Measurements from ENCODE around the gene UTP15. TPM values are rescaled to one million over a fixed set of nuclear protein-coding genes. Genes with fewer than 3 reads are reported as not detected.

The UTP15 gene
- total and polyA plus RNA-seq, 10 donors, result 4.5 to 37.0 (median 16.3) TPM

DNA sequence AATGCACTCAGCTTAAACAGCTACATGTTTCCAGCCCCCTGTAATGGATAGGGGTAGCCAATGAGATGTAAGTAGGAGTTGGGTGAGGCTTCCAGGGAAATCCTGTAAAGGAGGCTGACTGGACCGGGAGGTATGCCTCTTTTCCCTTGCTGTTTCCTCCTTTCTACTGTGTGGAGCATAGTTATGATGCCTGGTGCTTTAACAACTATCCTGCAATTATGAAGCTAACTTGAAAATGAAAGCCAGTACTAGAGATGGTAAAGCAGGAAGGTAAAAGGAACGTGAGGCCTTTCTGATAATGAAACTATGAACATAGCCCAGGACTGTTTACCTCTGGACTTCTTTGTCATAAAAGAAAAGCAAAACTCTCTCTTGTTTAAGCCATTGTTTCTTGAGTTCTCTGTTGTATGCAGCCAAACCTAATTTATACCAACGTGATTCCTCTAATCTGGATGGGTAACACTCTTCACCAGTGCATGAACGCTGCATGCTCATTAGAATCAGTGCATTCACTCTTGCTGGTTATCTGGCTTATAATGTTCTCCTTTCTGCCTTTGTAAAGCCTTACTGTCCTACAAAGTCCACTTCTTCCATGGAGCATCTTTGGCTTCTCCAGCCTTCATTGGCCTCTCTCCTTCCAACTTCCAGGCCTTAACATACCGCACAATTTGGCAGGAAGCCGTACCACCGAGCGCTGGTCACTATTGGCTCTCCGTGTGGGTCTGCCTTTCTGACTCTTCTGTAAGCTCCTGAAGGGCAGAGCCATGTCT lies 52.2 kb downstream of the UTP15 start:
- whole genome bisulfite sequencing, 5 donors, result 62 to 77% (median 75%) methylated on average over 9 of the region's 9 CpGs
- intact Hi-C loops (cut with DNase I; ENCODE audit: low total_unique reads), result no loop called here
- H3K4me3 ChIP-seq, result no peak overlapping the region
- H3K4me1 ChIP-seq, result no peaks in the 10 kb centered on the region
- DNase-seq, result no peak
- TF ChIP-seq, protein P1, sequence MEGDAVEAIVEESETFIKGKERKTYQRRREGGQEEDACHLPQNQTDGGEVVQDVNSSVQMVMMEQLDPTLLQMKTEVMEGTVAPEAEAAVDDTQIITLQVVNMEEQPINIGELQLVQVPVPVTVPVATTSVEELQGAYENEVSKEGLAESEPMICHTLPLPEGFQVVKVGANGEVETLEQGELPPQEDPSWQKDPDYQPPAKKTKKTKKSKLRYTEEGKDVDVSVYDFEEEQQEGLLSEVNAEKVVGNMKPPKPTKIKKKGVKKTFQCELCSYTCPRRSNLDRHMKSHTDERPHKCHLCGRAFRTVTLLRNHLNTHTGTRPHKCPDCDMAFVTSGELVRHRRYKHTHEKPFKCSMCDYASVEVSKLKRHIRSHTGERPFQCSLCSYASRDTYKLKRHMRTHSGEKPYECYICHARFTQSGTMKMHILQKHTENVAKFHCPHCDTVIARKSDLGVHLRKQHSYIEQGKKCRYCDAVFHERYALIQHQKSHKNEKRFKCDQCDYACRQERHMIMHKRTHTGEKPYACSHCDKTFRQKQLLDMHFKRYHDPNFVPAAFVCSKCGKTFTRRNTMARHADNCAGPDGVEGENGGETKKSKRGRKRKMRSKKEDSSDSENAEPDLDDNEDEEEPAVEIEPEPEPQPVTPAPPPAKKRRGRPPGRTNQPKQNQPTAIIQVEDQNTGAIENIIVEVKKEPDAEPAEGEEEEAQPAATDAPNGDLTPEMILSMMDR (IDR thresholded peaks at IDR 0.05 in 8 of 11, conservative IDR thresholded peaks at IDR 0.05 in 3 of 11), result no peak
- no peak for TF ChIP-seq POLR2A (IDR thresholded peaks at IDR 0.05)
- TF ChIP-seq POLR2AphosphoS5 (IDR thresholded peaks at IDR 0.05), result no peak
- no peaks in the 10 kb centered on the region for H3K36me3 ChIP-seq
- H3K27ac ChIP-seq, result peak overlapping the region in 5 of 8 donors; percentile 14 to 58 (median 27)
- H3K27me3 ChIP-seq (replicated peaks in 1 of 7), result no peaks in the 10 kb centered on the region
- H3K9me3 ChIP-seq, result no peaks in the 10 kb centered on the region

DNA sequence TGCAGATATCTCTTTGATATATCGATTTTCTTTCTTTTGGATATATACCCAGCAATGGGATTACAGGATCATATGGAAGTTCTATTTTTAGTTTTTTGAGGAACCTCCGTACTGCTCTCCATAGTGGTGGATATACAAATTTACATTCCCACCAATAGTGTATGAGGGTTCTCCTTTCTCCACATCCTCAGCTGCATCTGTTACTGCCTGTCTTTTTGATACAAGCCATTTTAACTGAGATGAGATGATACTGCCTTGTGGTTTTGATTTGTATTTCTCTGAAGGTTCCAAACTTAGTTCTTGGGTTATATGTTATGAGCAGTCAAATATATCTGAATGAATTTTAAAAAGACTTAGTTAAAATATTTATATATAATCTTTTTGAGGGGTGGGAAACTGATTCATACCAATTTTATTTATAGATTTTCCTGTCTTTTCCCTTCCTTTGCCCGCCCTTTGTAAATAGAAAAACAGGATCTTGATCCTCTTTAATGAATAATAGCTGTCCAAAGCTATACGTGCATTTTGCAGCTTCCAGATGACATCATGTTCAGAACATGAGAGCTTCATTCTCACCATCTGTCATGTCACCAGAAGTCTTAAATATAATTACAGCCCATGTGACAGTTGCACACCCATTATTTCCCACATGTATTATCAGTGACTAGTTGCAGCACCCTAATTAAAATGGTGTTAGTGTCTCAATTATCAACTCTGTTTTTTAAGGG lies 54.2 kb downstream of the UTP15 start:
- Histone ChIP-seq H3K9me3 (no peaks in the 10 kb centered on the region), H3K27me3 (replicated peaks in 1 of 7) (peaks cover 0 to 4% (median 0%) of the 10 kb centered on the region in 7 donors), H3K27ac (no peak overlapping the region), H3K4me3 (no peak overlapping the region), H3K36me3 (no peaks in the 10 kb centered on the region), H3K4me1 (no peaks in the 10 kb centered on the region)
- TF ChIP-seq POLR2A (IDR thresholded peaks at IDR 0.05), result no peak
- TF ChIP-seq, protein P1 (IDR thresholded peaks at IDR 0.05 in 8 of 11, conservative IDR thresholded peaks at IDR 0.05 in 3 of 11), result no peak
- no peak for TF ChIP-seq POLR2AphosphoS5 (IDR thresholded peaks at IDR 0.05)
- intact Hi-C loops (cut with DNase I; ENCODE audit: low total_unique reads), result no loop called here
- 71 to 79% (median 75%) methylated on average over 4 of the region's 4 CpGs for WGBS, 5 donors
- no peak for DNase-seq

DNA sequence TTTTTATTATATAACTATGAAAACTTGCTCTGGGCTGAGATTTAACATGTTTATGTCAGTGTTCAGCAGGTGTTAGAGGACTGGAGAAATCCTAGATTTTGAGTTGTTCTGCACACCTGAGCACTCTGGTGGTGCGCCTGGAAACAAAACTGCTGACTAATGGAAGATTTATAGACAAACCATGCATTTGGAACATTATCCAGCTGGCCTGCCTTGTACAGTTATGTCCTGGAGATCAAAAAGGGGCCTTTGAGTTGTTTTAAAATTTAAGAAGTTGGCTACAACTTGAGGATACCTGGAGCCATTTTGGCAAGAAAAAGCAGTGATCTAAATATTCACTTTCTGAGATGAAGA lies 54.8 kb downstream of the UTP15 start:
- intact Hi-C loops (cut with DNase I; ENCODE audit: low total_unique reads), result no loop called here
- Histone ChIP-seq H3K27ac (no peak overlapping the region), H3K9me3 (no peaks in the 10 kb centered on the region), H3K4me3 (no peak overlapping the region), H3K36me3 (no peaks in the 10 kb centered on the region), H3K4me1 (peaks cover 0 to 5% (median 2%) of the 10 kb centered on the region in 6 donors), H3K27me3 (replicated peaks in 1 of 7) (peaks cover 0 to 9% (median 0%) of the 10 kb centered on the region in 7 donors)
- 75 to 95% (median 85%) methylated on average over 1 of the region's 1 CpG for WGBS, 5 donors
- DNase-seq, result no peak
- TF ChIP-seq POLR2AphosphoS5 (IDR thresholded peaks at IDR 0.05), result no peak
- no peak for TF ChIP-seq POLR2A (IDR thresholded peaks at IDR 0.05)
- TF ChIP-seq, protein P1 (IDR thresholded peaks at IDR 0.05 in 8 of 11, conservative IDR thresholded peaks at IDR 0.05 in 3 of 11), result no peak

DNA sequence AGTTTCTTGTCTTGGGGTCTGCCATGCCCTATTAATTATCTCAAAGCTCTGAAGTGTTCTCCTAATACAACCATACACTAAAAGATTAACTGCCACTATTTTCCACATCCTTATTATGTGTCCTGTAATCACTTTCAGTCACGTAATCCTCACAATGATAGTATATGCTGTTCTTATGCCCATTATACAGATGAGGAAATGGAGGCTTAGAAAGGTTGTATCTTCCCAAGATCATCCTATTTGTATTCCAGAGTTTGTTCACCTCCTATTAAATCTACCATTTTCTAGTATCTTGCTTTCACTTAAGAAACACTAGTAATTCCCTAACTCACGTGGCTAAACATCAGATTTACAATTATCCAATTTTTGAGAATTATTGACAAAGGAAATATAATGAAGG lies 57.5 kb downstream of the UTP15 start:
- H3K4me3 ChIP-seq, result no peak overlapping the region
- TF ChIP-seq POLR2AphosphoS5 (IDR thresholded peaks at IDR 0.05), result no peak
- TF ChIP-seq POLR2A (IDR thresholded peaks at IDR 0.05), result no peak
- TF ChIP-seq, protein P1 (IDR thresholded peaks at IDR 0.05 in 8 of 11, conservative IDR thresholded peaks at IDR 0.05 in 3 of 11), result no peak
- DNase-seq, result no peak
- H3K27ac ChIP-seq, result no peak overlapping the region
- H3K36me3 ChIP-seq, result no peaks in the 10 kb centered on the region
- peaks cover 0 to 36% (median 10%) of the 10 kb centered on the region in 7 donors for H3K27me3 ChIP-seq (replicated peaks in 1 of 7)
- peaks cover 0 to 27% (median 15%) of the 10 kb centered on the region in 6 donors for H3K4me1 ChIP-seq
- 89 to 94% (median 92%) methylated on average over 2 of the region's 2 CpGs for WGBS, 5 donors
- no peaks in the 10 kb centered on the region for H3K9me3 ChIP-seq
- intact Hi-C loops (cut with DNase I; ENCODE audit: low total_unique reads), result no loop called here

All from spleen (tissue), 11 donors.